Cerebellar cortex (tissue), 1 donor: ENCODE measurements around the gene KRTAP10-10.
A peak's percentile ranks its signal among the peaks of the same experiment; 100 is the strongest.
"Not testable (repeated sequence)": the region's sequence is repeated elsewhere in the genome, so short reads cannot be mapped to it uniquely, and the experiment has no call there.

Experiments
- DNase-seq: peaks from one replicate; pipeline ENCODE4 v3.0.0-alpha.2; 2015; ENCODE audit warnings: low spot score

The KRTAP10-10 gene

GRCh38 chr21:44637018-44637850, at the start of gene KRTAP10-10:
KRTAP10-10 (plus strand) TSS chr21:44637356; CDS start chr21:44637418, 62 bp downstream.
- DNase-seq, result peak; percentile 60

- no peak for DNase-seq
Measured at GRCh38 chr21:44589094-44589493, 48.1 kb upstream of the KRTAP10-10 start.

- DNase-seq, result no peak
Measured at GRCh38 chr21:44589586-44590305, 47.4 kb upstream of the KRTAP10-10 start.

- DNase-seq, result no peak
Measured at GRCh38 chr21:44590311-44590721, 46.8 kb upstream of the KRTAP10-10 start.

GRCh38 chr21:44590897-44591800, 46.0 kb upstream of the KRTAP10-10 start:
- peak; percentile 14 for DNase-seq

- peak; percentile 9 for DNase-seq
Measured at GRCh38 chr21:44591801-44592130, 45.4 kb upstream of the KRTAP10-10 start.

- DNase-seq, result no peak
Measured at GRCh38 chr21:44592446-44593311, 44.5 kb upstream of the KRTAP10-10 start, which contains the start of gene KRTAP10-6. KRTAP10-6 (minus strand) TSS chr21:44592505; CDS start chr21:44592484, 21 bp downstream.

- DNase-seq, result no peak
Measured at GRCh38 chr21:44593598-44594405, 43.4 kb upstream of the KRTAP10-10 start.

- no peak for DNase-seq
Measured at GRCh38 chr21:44594406-44594916, 42.7 kb upstream of the KRTAP10-10 start.

GRCh38 chr21:44595524-44595923, 41.6 kb upstream of the KRTAP10-10 start:
- no peak for DNase-seq

- no peak for DNase-seq
Measured at GRCh38 chr21:44596068-44596725, 41.0 kb upstream of the KRTAP10-10 start.

- DNase-seq, result no peak
Measured at GRCh38 chr21:44598061-44598460, 39.1 kb upstream of the KRTAP10-10 start.

- no peak for DNase-seq
Measured at GRCh38 chr21:44599264-44600029, 37.7 kb upstream of the KRTAP10-10 start.

- DNase-seq, result not testable (repeated sequence)
Measured at GRCh38 chr21:44600118-44600978, 36.8 kb upstream of the KRTAP10-10 start, which contains the start of gene KRTAP10-7. KRTAP10-7 (plus strand) TSS chr21:44600597; CDS start chr21:44600622, 25 bp downstream.

GRCh38 chr21:44601091-44601490, 36.1 kb upstream of the KRTAP10-10 start:
- DNase-seq, result peak; percentile 1

GRCh38 chr21:44601596-44602462, 35.3 kb upstream of the KRTAP10-10 start:
- DNase-seq, result no peak

GRCh38 chr21:44602463-44602850, 34.7 kb upstream of the KRTAP10-10 start:
- DNase-seq, result no peak
